PFSK-1 (cell line): ENCODE measurements around the gene SATB2.

Experiments
- FOXP2 ChIP-seq: optimal IDR thresholded peaks from 2 replicates; pipeline ENCODE3; 2011; ENCODE audit warnings: borderline replicate concordance, control low read depth, inconsistent platforms; ENCODE audit not compliant: insufficient read depth; ENCODE audit errors: extremely low read length, extremely low read depth
- POLR2AphosphoS5 ChIP-seq: IDR thresholded peaks from 2 replicates; pipeline ENCODE4 v1.6.1; 2012; ENCODE audit warnings: low read depth, mild to moderate bottlenecking, control low read depth, low read length, moderate library complexity
- SIN3A ChIP-seq: IDR thresholded peaks from 2 replicates; pipeline ENCODE4 v1.6.1; 2012; ENCODE audit warnings: mild to moderate bottlenecking, low read length, moderate library complexity, borderline replicate concordance; ENCODE audit not compliant: insufficient read depth
- TAF1 ChIP-seq: IDR thresholded peaks from 2 replicates; pipeline ENCODE4 v1.6.1; 2012; ENCODE audit warnings: low read length, control low read depth, borderline replicate concordance; ENCODE audit not compliant: insufficient read depth
- TF ChIP-seq, protein P1 (sequence below), 2 experiments: IDR thresholded peaks; 2 replicates each; pipeline versions ENCODE4 v1.6.1 to v1.8.0; 2011 to 2012; ENCODE audit warnings: low read depth in 2 of 2, low read length in 2 of 2, control low read depth in 1 of 2, inconsistent platforms in 1 of 2, mild to moderate bottlenecking in 1 of 2, moderate library complexity in 1 of 2; ENCODE audit not compliant: insufficient read depth in 1 of 2

GRCh38 chr2:199485732-199486335 lies 28.1 kb upstream of the SATB2 start:
- TF ChIP-seq POLR2AphosphoS5 (no peak), TAF1 (no peak), SIN3A (no peak), FOXP2 (no peak)
- TF ChIP-seq, protein P1, sequence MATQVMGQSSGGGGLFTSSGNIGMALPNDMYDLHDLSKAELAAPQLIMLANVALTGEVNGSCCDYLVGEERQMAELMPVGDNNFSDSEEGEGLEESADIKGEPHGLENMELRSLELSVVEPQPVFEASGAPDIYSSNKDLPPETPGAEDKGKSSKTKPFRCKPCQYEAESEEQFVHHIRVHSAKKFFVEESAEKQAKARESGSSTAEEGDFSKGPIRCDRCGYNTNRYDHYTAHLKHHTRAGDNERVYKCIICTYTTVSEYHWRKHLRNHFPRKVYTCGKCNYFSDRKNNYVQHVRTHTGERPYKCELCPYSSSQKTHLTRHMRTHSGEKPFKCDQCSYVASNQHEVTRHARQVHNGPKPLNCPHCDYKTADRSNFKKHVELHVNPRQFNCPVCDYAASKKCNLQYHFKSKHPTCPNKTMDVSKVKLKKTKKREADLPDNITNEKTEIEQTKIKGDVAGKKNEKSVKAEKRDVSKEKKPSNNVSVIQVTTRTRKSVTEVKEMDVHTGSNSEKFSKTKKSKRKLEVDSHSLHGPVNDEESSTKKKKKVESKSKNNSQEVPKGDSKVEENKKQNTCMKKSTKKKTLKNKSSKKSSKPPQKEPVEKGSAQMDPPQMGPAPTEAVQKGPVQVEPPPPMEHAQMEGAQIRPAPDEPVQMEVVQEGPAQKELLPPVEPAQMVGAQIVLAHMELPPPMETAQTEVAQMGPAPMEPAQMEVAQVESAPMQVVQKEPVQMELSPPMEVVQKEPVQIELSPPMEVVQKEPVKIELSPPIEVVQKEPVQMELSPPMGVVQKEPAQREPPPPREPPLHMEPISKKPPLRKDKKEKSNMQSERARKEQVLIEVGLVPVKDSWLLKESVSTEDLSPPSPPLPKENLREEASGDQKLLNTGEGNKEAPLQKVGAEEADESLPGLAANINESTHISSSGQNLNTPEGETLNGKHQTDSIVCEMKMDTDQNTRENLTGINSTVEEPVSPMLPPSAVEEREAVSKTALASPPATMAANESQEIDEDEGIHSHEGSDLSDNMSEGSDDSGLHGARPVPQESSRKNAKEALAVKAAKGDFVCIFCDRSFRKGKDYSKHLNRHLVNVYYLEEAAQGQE (IDR thresholded peaks at IDR 0.05; ENCODE audit: insufficient read depth in 1 of 2, low read depth in 2 of 2, low read length in 2 of 2): no peak
